GM12864 (cell line): ENCODE measurements around the gene ZNF624.

Experiments
- DNase-seq: peaks from one replicate; pipeline ENCODE4 v3.0.0-alpha.2; 2011; ENCODE audit warnings: low read depth
- H3K4me3 ChIP-seq: 2 replicates; pipeline ENCODE4 v1.5.1; 2011; ENCODE audit warnings: mild to moderate bottlenecking, low read depth, low read length, control low read depth
- CTCF ChIP-seq: IDR thresholded peaks from 2 replicates; pipeline ENCODE4 v1.5.1; 2011; ENCODE audit warnings: low read depth, mild to moderate bottlenecking, moderate library complexity, low read length, control low read depth, inconsistent platforms; ENCODE audit errors: missing control alignments

Gene ZNF624

GRCh38 chr17:16622540-16623277 is 30.9 kb downstream of the ZNF624 start:
- no peak for TF ChIP-seq CTCF

GRCh38 chr17:16617481-16618060 is 36.1 kb downstream of the ZNF624 start:
- TF ChIP-seq CTCF: no peak
- DNase-seq: no peak
- H3K4me3 ChIP-seq: no peak overlapping the region

More at GRCh38 chr17:16622540-16623277, 30.9 kb downstream of the ZNF624 start:
- DNase-seq: no peak
- no peak overlapping the region for H3K4me3 ChIP-seq

- no peak for TF ChIP-seq CTCF
- no peak for DNase-seq
Measured at GRCh38 chr17:16599537-16599936, 54.1 kb downstream of the ZNF624 start.

GRCh38 chr17:16593356-16594102 is 60.1 kb downstream of the ZNF624 start:
- DNase-seq: no peak

More at GRCh38 chr17:16599537-16599936, 54.1 kb downstream of the ZNF624 start:
- H3K4me3 ChIP-seq: no peak overlapping the region

GRCh38 chr17:16589097-16589969 is 64.3 kb downstream of the ZNF624 start:
- H3K4me3 ChIP-seq: peak overlapping the region; percentile 62
- peak; percentile 96 for TF ChIP-seq CTCF
- peak; percentile 50 for DNase-seq

More at GRCh38 chr17:16593356-16594102, 60.1 kb downstream of the ZNF624 start:
- no peak for TF ChIP-seq CTCF
- H3K4me3 ChIP-seq: no peak overlapping the region

- no peak for TF ChIP-seq CTCF
- no peak overlapping the region for H3K4me3 ChIP-seq
- DNase-seq: no peak
Measured at GRCh38 chr17:16585796-16586195, 67.9 kb downstream of the ZNF624 start.
